DMS153 treated with DMSO at 0.1 percent for 48 hours (cell line): ENCODE results near the gene LOXL4.
"Not testable (repeated sequence)": the region's sequence is repeated elsewhere in the genome, so short reads cannot be mapped to it uniquely, and the experiment has no call there.

ENCODE experiments used
- DNase-seq: peaks from one replicate; lab custom pipeline; 2025; ENCODE audit not compliant: unreplicated experiment; lab: John Stamatoyannopoulos, UW

LOXL4 gene

GRCh38 chr10:98248018-98248417, 20.0 kb downstream of the LOXL4 start:
- no peak for DNase-seq

- no peak for DNase-seq
These were observed 20.8 kb downstream of the LOXL4 start for GRCh38 chr10:98246911-98247805.

- no peak for DNase-seq
These were observed 23.4 kb downstream of the LOXL4 start for GRCh38 chr10:98244586-98244985.

GRCh38 chr10:98244141-98244540, 23.9 kb downstream of the LOXL4 start:
- no peak for DNase-seq

GRCh38 chr10:98242823-98243222, 25.2 kb downstream of the LOXL4 start:
- DNase-seq = peak; percentile 43

GRCh38 chr10:98240524-98240923, 27.5 kb downstream of the LOXL4 start:
- no peak for DNase-seq

- no peak for DNase-seq
These were observed 29.6 kb downstream of the LOXL4 start for GRCh38 chr10:98238391-98238790.

GRCh38 chr10:98236862-98237261, 31.1 kb downstream of the LOXL4 start:
- DNase-seq = no peak

GRCh38 chr10:98235846-98236245, 32.1 kb downstream of the LOXL4 start:
- no peak for DNase-seq

- DNase-seq = no peak
These were observed 36.6 kb downstream of the LOXL4 start for GRCh38 chr10:98231417-98231816.

GRCh38 chr10:98228266-98228665, 39.7 kb downstream of the LOXL4 start:
- not testable (repeated sequence) for DNase-seq

- not testable (repeated sequence) for DNase-seq
These were observed 40.3 kb downstream of the LOXL4 start for GRCh38 chr10:98227713-98228112.

- no peak for DNase-seq
These were observed 41.4 kb downstream of the LOXL4 start for GRCh38 chr10:98226508-98227144.

- DNase-seq = no peak
These were observed 43.0 kb downstream of the LOXL4 start for GRCh38 chr10:98224996-98225395.

- no peak for DNase-seq
These were observed 43.5 kb downstream of the LOXL4 start for GRCh38 chr10:98224509-98224908.

- DNase-seq = no peak
These were observed 44.1 kb downstream of the LOXL4 start for GRCh38 chr10:98223874-98224273.

GRCh38 chr10:98217801-98218200, 50.2 kb downstream of the LOXL4 start:
- DNase-seq = no peak

- no peak for DNase-seq
These were observed 52.6 kb downstream of the LOXL4 start for GRCh38 chr10:98215373-98215772.

- no peak for DNase-seq
These were observed 54.3 kb downstream of the LOXL4 start for GRCh38 chr10:98213740-98214139.

GRCh38 chr10:98212196-98212595, 55.8 kb downstream of the LOXL4 start:
- no peak for DNase-seq

GRCh38 chr10:98209441-98209840, 58.6 kb downstream of the LOXL4 start:
- no peak for DNase-seq

GRCh38 chr10:98208925-98209324, 59.1 kb downstream of the LOXL4 start:
- no peak for DNase-seq
